Breast epithelium (tissue), 4 donors: ENCODE data around the gene HOXD12. TPM values are rescaled to one million over a fixed set of nuclear protein-coding genes. Genes with fewer than 3 reads are reported as not detected.

ENCODE experiments used
- DNase-seq, 2 donors: peaks; one replicate each; pipeline ENCODE4 v3.0.0-alpha.2; 2019; ENCODE audit warnings: low spot score in 2 of 2
- H3K27ac ChIP-seq, 2 donors: fragments of 200-600 bp; sonication (generic) in 1 of 2; one replicate each; pipeline ENCODE4 v1.5.1; 2016 to 2019; ENCODE audit warnings: mild to moderate bottlenecking in 1 of 2
- H3K27me3 ChIP-seq, 2 donors: fragments of 200-600 bp; sonication (generic) in 1 of 2; one replicate each; pipeline versions ENCODE4 v1.5.1 to v1.6.0; 2017 to 2019; ENCODE audit warnings: control low read depth in 1 of 2, mild to moderate bottlenecking in 1 of 2
- H3K36me3 ChIP-seq: fragments of 200-600 bp; one replicate; pipeline ENCODE4 v1.5.1; 2019
- H3K4me1 ChIP-seq, 2 donors: fragments of 200-600 bp; sonication (generic); one replicate each; pipeline ENCODE4 v1.5.1; 2016 to 2019; ENCODE audit warnings: control low read depth in 1 of 2
- H3K4me3 ChIP-seq, 3 donors: fragments of 200-600 bp; sonication (generic); 1 replicate in 2 of 3; 2 replicates in 1 of 3; pipeline ENCODE4 v1.5.1; 2016 to 2019; ENCODE audit warnings: mild to moderate bottlenecking in 3 of 3, moderate library complexity in 2 of 3
- H3K9me3 ChIP-seq, 2 donors: fragments of 200-600 bp; sonication (generic) in 1 of 2; one replicate each; pipeline ENCODE4 v1.5.1; 2016 to 2019; ENCODE audit warnings: control low read depth in 1 of 2
- CTCF ChIP-seq, 3 donors: fragments of 450-650 bp; IDR thresholded peaks; one replicate each; pipeline ENCODE4 v1.5.1; 2016 to 2017; ENCODE audit warnings: antibody characterized with exemption in 3 of 3, mild to moderate bottlenecking in 3 of 3, moderate library complexity in 3 of 3
- POLR2A ChIP-seq: fragments of 450-650 bp; IDR thresholded peaks from one replicate; pipeline ENCODE4 v1.6.1; 2016; ENCODE audit warnings: antibody characterized with exemption, mild to moderate bottlenecking, moderate library complexity
- POLR2AphosphoS5 ChIP-seq, 3 donors: sonication (generic); formaldehyde crosslinking; IDR thresholded peaks; one replicate each; pipeline ENCODE4 v1.6.1; 2017; ENCODE audit warnings: antibody characterized with exemption in 3 of 3
- intact Hi-C: fragments of 100-400 bp; cut with DNase I; formaldehyde crosslinking; loops from one replicate; pipeline ENCODE4 v1.15.1; 2023; ENCODE audit warnings: low total_unique reads
- total RNA-seq, 3 donors: library from RNA; depleted of rRNA; stranded (reverse); fragments of >200 nt; gene quantifications; one replicate each; pipeline ENCODE4 v1.1.0, GENCODE V29; 2016

Gene HOXD12
- total RNA-seq, 3 donors from 2014 or later = not detected

- Histone ChIP-seq H3K9me3 (no peaks in the 10 kb centered on the region), H3K4me3 (no peak overlapping the region), H3K27ac (no peak overlapping the region), H3K36me3 (no peaks in the 10 kb centered on the region), H3K4me1 (no peaks in the 10 kb centered on the region), H3K27me3 (peaks cover 4 to 85% of the 10 kb centered on the region in 2 donors)
- no peak for TF ChIP-seq POLR2A
- TF ChIP-seq CTCF (IDR thresholded peaks at IDR 0.05) = no peak
- TF ChIP-seq POLR2AphosphoS5 (IDR thresholded peaks at IDR 0.05) = no peak
- no peak for DNase-seq
- intact Hi-C loops = no loop called here
Measured at GRCh38 chr2:176149481-176149938, 49.9 kb downstream of the HOXD12 start.

GRCh38 chr2:176149939-176150583 lies 50.5 kb downstream of the HOXD12 start:
- H3K36me3 ChIP-seq = no peaks in the 10 kb centered on the region
- H3K4me1 ChIP-seq = no peaks in the 10 kb centered on the region
- TF ChIP-seq POLR2AphosphoS5 (IDR thresholded peaks at IDR 0.05) (no peak), POLR2A (no peak), CTCF (IDR thresholded peaks at IDR 0.05) (no peak)
- intact Hi-C loops = loop anchor here (10.0 kb wide), 1 partner anchor 395 kb away; no protein-coding TSS in a partner anchor
- H3K27ac ChIP-seq = no peak overlapping the region
- peaks cover 4 to 83% of the 10 kb centered on the region in 2 donors for H3K27me3 ChIP-seq
- no peak for DNase-seq
- H3K9me3 ChIP-seq = no peaks in the 10 kb centered on the region
- H3K4me3 ChIP-seq = no peak overlapping the region

DNA sequence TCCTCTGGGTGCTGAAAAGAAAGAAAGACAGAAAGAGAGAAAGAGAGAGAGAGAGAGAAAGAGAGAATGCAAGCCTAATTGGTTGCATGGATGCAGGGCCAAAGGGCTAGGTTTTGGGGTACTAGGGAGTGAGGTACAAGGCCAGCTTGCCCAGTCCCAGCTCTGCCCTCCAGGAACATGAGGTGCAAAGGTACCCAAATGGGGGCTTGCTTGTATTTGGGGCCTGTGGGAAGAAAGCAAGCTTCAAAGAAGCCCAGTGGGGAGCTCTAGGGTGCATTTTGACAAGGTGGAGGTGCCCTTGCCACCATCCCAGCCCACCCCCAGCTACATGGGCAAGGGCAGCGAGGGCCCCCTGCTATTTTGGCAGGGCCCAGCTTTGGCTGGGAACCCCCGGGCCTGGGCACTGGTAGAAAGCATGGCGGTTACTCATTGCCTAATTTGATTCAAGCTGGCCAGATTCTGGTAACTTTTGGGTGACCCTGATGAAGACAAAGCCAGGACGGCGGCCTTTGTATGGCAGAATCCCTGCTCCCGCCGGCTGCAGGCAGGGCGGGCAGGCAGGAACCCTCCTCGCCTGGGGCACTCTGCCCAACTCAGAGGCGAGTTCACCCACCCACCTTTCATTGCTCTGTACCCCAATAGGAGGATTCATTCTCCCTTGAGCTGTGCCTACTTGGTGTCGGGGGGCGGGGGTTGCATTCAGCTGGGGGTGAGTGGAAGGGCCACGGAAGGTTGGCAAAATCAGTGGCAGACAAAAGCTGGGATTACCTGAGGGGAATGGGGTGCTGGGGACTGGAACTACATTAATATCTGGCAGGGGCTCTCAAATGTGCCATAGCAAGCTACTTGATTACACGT lies 51.2 kb downstream of the HOXD12 start:
- Histone ChIP-seq H3K36me3 (no peaks in the 10 kb centered on the region), H3K27me3 (peaks cover 4 to 83% of the 10 kb centered on the region in 2 donors), H3K27ac (no peak overlapping the region), H3K4me1 (no peaks in the 10 kb centered on the region), H3K4me3 (no peak overlapping the region), H3K9me3 (no peaks in the 10 kb centered on the region)
- intact Hi-C loops = loop anchor here (10.0 kb wide), 1 partner anchor 394 kb away; no protein-coding TSS in a partner anchor
- DNase-seq = no peak
- TF ChIP-seq POLR2A = no peak
- no peak for TF ChIP-seq POLR2AphosphoS5 (IDR thresholded peaks at IDR 0.05)
- TF ChIP-seq CTCF (IDR thresholded peaks at IDR 0.05) = no peak

GRCh38 chr2:176151442-176152287 lies 52.1 kb downstream of the HOXD12 start, which contains the start of gene HOXD4:
Gene HOXD4, plus strand, starts transcription at chr2:176151550. Its CDS starts 84 bp downstream, at chr2:176151634.
- no peak for DNase-seq
- Histone ChIP-seq H3K27ac (no peak within 1 kb of the TSS), H3K4me1 (no peaks in the 10 kb centered on the region), H3K27me3 (peaks cover 4 to 85% of the 10 kb centered on the region in 2 donors), H3K36me3 (no peaks in the 10 kb centered on the region), H3K4me3 (peak within 1 kb of the TSS in 1 of 3 donors; percentile 46), H3K9me3 (no peaks in the 10 kb centered on the region)
- TF ChIP-seq POLR2AphosphoS5 (IDR thresholded peaks at IDR 0.05) = no peak
- TF ChIP-seq POLR2A = no peak
- no peak for TF ChIP-seq CTCF (IDR thresholded peaks at IDR 0.05)
- intact Hi-C loops = loop anchor here (10.0 kb wide), 1 partner anchor 393 kb away; no protein-coding TSS in a partner anchor

Other genes with a start within 250 kb of the HOXD12 start
- gene LNPK, start 97.5 kb upstream of the HOXD12 start, total RNA-seq = 10 to 100 TPM; 20.0 to 30.3 (median 23.8) TPM
- not detected for gene EVX2, start 15.8 kb upstream of the HOXD12 start, total RNA-seq
- not detected for gene HOXD13, start 7.1 kb upstream of the HOXD12 start, total RNA-seq
- gene HOXD11, start 7.5 kb downstream of the HOXD12 start, total RNA-seq = under 1 TPM in 1 of 3 donors, not detected in 2; 0.66 TPM
- 1 to 10 TPM in 2 of 3 donors, not detected in 1; 1.6 to 5.2 TPM for gene HOXD10, start 17.0 kb downstream of the HOXD12 start, total RNA-seq
- gene HOXD9, start 22.9 kb downstream of the HOXD12 start, total RNA-seq = 10 to 100 TPM in 1 of 3 donors, 1 to 10 TPM in 2; 2.4 to 17.0 (median 2.8) TPM
- 10 to 100 TPM; 10.5 to 36.1 (median 13.8) TPM for gene HOXD8, start 29.9 kb downstream of the HOXD12 start, total RNA-seq
- 1 to 10 TPM; 1.9 to 5.8 (median 5.6) TPM for gene HOXD4, start 51.8 kb downstream of the HOXD12 start, total RNA-seq
- 10 to 100 TPM in 1 of 3 donors, 1 to 10 TPM in 2; 4.2 to 14.4 (median 4.8) TPM for gene HOXD3, start 57.5 kb downstream of the HOXD12 start, total RNA-seq
- gene HOXD1, start 88.9 kb downstream of the HOXD12 start, total RNA-seq = 1 to 10 TPM in 1 of 3 donors, under 1 TPM in 2; 0.15 to 1.3 (median 0.64) TPM
- 10 to 100 TPM; 19.7 to 27.2 (median 23.6) TPM for gene MTX2, start 169.6 kb downstream of the HOXD12 start, total RNA-seq